ENCODE measurements around the gene NMNAT3.

- TF ChIP-seq BHLHE40 (IDR thresholded peaks at IDR 0.05; ENCODE audit: borderline replicate concordance), result no peak
- TF ChIP-seq TARDBP (IDR thresholded peaks at IDR 0.05), result no peak
- no peak for TF ChIP-seq SP1 (IDR thresholded peaks at IDR 0.05)
- TF ChIP-seq L3MBTL2 (conservative IDR thresholded peaks at IDR 0.05), result no peak
- no peak for TF ChIP-seq NFRKB (IDR thresholded peaks at IDR 0.05)
- TF ChIP-seq FOXM1 (IDR thresholded peaks at IDR 0.05; ENCODE audit: borderline replicate concordance), result no peak
- no peak for TF ChIP-seq ARNT (IDR thresholded peaks at IDR 0.05)
- TF ChIP-seq FOXA1 (IDR thresholded peaks at IDR 0.05), result no peak
- no peak for TF ChIP-seq PKNOX1 (IDR thresholded peaks at IDR 0.05)
- no peak for TF ChIP-seq ELF4 (IDR thresholded peaks at IDR 0.05)
- no peak for TF ChIP-seq FOXK2 (IDR thresholded peaks at IDR 0.05)
- no peak for TF ChIP-seq SUZ12 (IDR thresholded peaks at IDR 0.05)
- TF ChIP-seq ZNF384 (IDR thresholded peaks at IDR 0.05), result no peak
Observed at GRCh38 chr3:139608924-139609323, 68.8 kb downstream of the NMNAT3 start.

Measured in HEK293T (cell line).